Endothelial cell of umbilical vein (primary cell): ENCODE measurements around the gene SLC18A3. TPM values are rescaled to one million over a fixed set of nuclear protein-coding genes. Genes with fewer than 3 reads are reported as not detected.

Source experiments
- BruUV-seq: library from RNA; stranded (reverse); fragments of 400-500 nt; replicated peaks from 2 replicates; lab custom pipeline; 2021; lab: Mats Ljungman, UMichigan
- CTCF ChIA-PET: fragments of 300-600, 350-600 bp; sonication (Branson Sonifier 250); formaldehyde crosslinking; loops from one replicate; lab custom pipeline; 2021; ENCODE audit warnings: antibody characterized with exemption, inconsistent platforms; lab: Charles Lee
- POLR2A ChIA-PET: fragments of 300-600, 350-600 bp; sonication (Branson Sonifier 250); formaldehyde crosslinking; loops from one replicate; lab custom pipeline; 2021; ENCODE audit warnings: antibody characterized with exemption, inconsistent platforms; lab: Charles Lee
- DNase-seq: peaks from one replicate; pipeline ENCODE4 v3.0.0-alpha.2; 2011; ENCODE audit warnings: low read depth, low spot score
- FAIRE-seq: peaks from 2 replicates; lab custom pipeline; 2011; peaks lifted over from hg19 to GRCh38; lab: Jason Lieb, UNC
- H2AFZ ChIP-seq: 2 replicates; pipeline ENCODE4 v1.6.0; 2012; ENCODE audit warnings: low read depth, low read length, control low read depth, inconsistent platforms
- H3K27ac ChIP-seq: 2 replicates; pipeline ENCODE4 v1.5.1; 2011; ENCODE audit warnings: low read depth, mild to moderate bottlenecking, control low read depth, low read length, moderate library complexity; ENCODE audit not compliant: insufficient read depth
- H3K27me3 ChIP-seq, 2 experiments: 2 replicates each; pipeline versions ENCODE4 v1.6.0 to v1.6.1; 2011; ENCODE audit warnings: low read length in 2 of 2, mixed read lengths in 1 of 2; ENCODE audit not compliant: control insufficient read depth in 2 of 2, insufficient read depth in 2 of 2
- H3K36me3 ChIP-seq, 2 experiments: 2 replicates in 1 of 2; 3 replicates in 1 of 2; pipeline ENCODE4 v1.5.1; 2011; ENCODE audit warnings: low read length in 2 of 2, mild to moderate bottlenecking in 1 of 2, moderate library complexity in 1 of 2; ENCODE audit not compliant: control insufficient read depth in 2 of 2, insufficient read depth in 2 of 2; ENCODE audit errors: extremely low read depth in 1 of 2
- H3K4me1 ChIP-seq: 3 replicates; pipeline ENCODE4 v1.5.1; 2011; ENCODE audit warnings: mild to moderate bottlenecking, low read length; ENCODE audit not compliant: control insufficient read depth, insufficient read depth; ENCODE audit errors: extremely low read depth
- H3K4me2 ChIP-seq: 2 replicates; pipeline ENCODE4 v1.6.1; 2011; ENCODE audit warnings: low read length, control low read depth, mixed read lengths; ENCODE audit not compliant: insufficient read depth
- H3K4me3 ChIP-seq, 3 experiments: fragments of 200-600 bp in 1 of 3; sonication (generic), shearing (Covaris generic) in 1 of 3; replicated peaks in 1 of 3; 2 replicates each; pipeline ENCODE4 v1.5.1; 2011 to 2016; ENCODE audit warnings: control low read depth in 3 of 3, low read length in 3 of 3, mild to moderate bottlenecking in 2 of 3, inconsistent platforms in 1 of 3, low read depth in 1 of 3, moderate library complexity in 1 of 3; ENCODE audit not compliant: insufficient read depth in 1 of 3
- H3K79me2 ChIP-seq: 2 replicates; pipeline ENCODE4 v1.6.0; 2012; ENCODE audit warnings: low read length, inconsistent platforms; ENCODE audit not compliant: control insufficient read depth, insufficient read depth
- H3K9ac ChIP-seq: replicated peaks from 2 replicates; pipeline ENCODE3; 2011; ENCODE audit warnings: low read length, control low read depth; ENCODE audit not compliant: insufficient read depth; ENCODE audit errors: extremely low read depth
- H3K9me1 ChIP-seq: replicated peaks from 3 replicates; pipeline ENCODE4 v1.6.0; 2011; ENCODE audit warnings: mild to moderate bottlenecking, low read length; ENCODE audit not compliant: control insufficient read depth, insufficient read depth; ENCODE audit errors: extremely low read depth
- H3K9me3 ChIP-seq: replicated peaks from 2 replicates; pipeline ENCODE4 v1.5.1; 2012; ENCODE audit warnings: low read length, inconsistent platforms; ENCODE audit not compliant: control insufficient read depth, insufficient read depth
- H4K20me1 ChIP-seq: replicated peaks from 2 replicates; pipeline ENCODE3; 2011; ENCODE audit warnings: mild to moderate bottlenecking, low read length; ENCODE audit not compliant: control insufficient read depth, insufficient read depth; ENCODE audit errors: extremely low read depth
- EZH2 ChIP-seq: IDR thresholded peaks from 2 replicates; pipeline ENCODE4 v1.6.1; 2012; ENCODE audit warnings: borderline replicate concordance, low read depth, mild to moderate bottlenecking, moderate library complexity, low read length, inconsistent platforms; ENCODE audit not compliant: severe bottlenecking
- FOS ChIP-seq: IDR thresholded peaks from 2 replicates; pipeline ENCODE4 v1.6.1; 2011; ENCODE audit warnings: mild to moderate bottlenecking, low read length, moderate library complexity, borderline replicate concordance; ENCODE audit not compliant: insufficient read depth
- GATA2 ChIP-seq: IDR thresholded peaks from 2 replicates; pipeline ENCODE4 v1.7.0; 2011; ENCODE audit warnings: low read depth, mild to moderate bottlenecking, moderate library complexity, mixed read lengths, low read length; ENCODE audit not compliant: insufficient read length, insufficient read depth
- JUN ChIP-seq: IDR thresholded peaks from 2 replicates; pipeline ENCODE4 v1.6.1; 2011; ENCODE audit warnings: borderline replicate concordance, low read depth; ENCODE audit not compliant: insufficient read length, insufficient read depth
- MYC ChIP-seq: IDR thresholded peaks from one replicate; pipeline ENCODE4 v1.6.1; 2011; ENCODE audit warnings: mild to moderate bottlenecking, low read depth, low read length
- POLR2A ChIP-seq: IDR thresholded peaks from 2 replicates; pipeline ENCODE4 v1.6.1; 2012; ENCODE audit warnings: low read depth, mild to moderate bottlenecking, control low read depth, low read length
- POLR2AphosphoS5 ChIP-seq: IDR thresholded peaks from 2 replicates; pipeline ENCODE4 v1.6.1; 2012; ENCODE audit warnings: low read depth, mild to moderate bottlenecking, control low read depth, low read length, moderate library complexity; ENCODE audit not compliant: insufficient read depth
- dilution Hi-C: fragments of 300-500 bp; cut with MboI; formaldehyde crosslinking; loops from one replicate; pipeline ENCODE4 v1.15.0; 2019; ENCODE audit warnings: low sequenced_read_pairs; ENCODE audit not compliant: extremely low pct_ligation_motif_present
- intact Hi-C: fragments of 100-400 bp; cut with micrococcal nuclease; formaldehyde crosslinking; loops from one replicate; pipeline ENCODE4 v1.10.0; 2022
- polyA plus RNA-seq, 4 experiments: library from polyadenylated mRNA; depleted of rRNA in 3 of 4; stranded (reverse) in 3 of 4; unstranded in 1 of 4; fragments of >200 nt; gene quantifications; 2 replicates each; pipeline versions ENCODE4 v1.2.1 to v1.2.3, GENCODE V29; 2011 to 2012; ENCODE audit warnings: missing spikeins in 1 of 4
- total RNA-seq: library from RNA; stranded (reverse); gene quantifications from 2 replicates; pipeline ENCODE4 v1.2.3, GENCODE V29; 2021
- TF ChIP-seq, protein P1 (sequence below): IDR thresholded peaks from 2 replicates; pipeline ENCODE4 v1.6.1; 2011; ENCODE audit not compliant: insufficient read depth, insufficient read length
- TF ChIP-seq, protein P2 (sequence below), 2 donors: IDR thresholded peaks; 1 replicate in 1 of 2; 2 replicates in 1 of 2; pipeline ENCODE4 v1.5.1; 2011; ENCODE audit warnings: low read length in 2 of 2, mild to moderate bottlenecking in 2 of 2, moderate library complexity in 2 of 2, control low read depth in 1 of 2, inconsistent platforms in 1 of 2, low read depth in 1 of 2; ENCODE audit not compliant: insufficient read depth in 1 of 2; ENCODE audit errors: extremely low read depth in 1 of 2

SLC18A3 gene
- total and polyA plus RNA-seq, 2 donors (not counting 3 experiments of a cell fraction or from before 2014, with no cell fraction given), result not detected

DNA sequence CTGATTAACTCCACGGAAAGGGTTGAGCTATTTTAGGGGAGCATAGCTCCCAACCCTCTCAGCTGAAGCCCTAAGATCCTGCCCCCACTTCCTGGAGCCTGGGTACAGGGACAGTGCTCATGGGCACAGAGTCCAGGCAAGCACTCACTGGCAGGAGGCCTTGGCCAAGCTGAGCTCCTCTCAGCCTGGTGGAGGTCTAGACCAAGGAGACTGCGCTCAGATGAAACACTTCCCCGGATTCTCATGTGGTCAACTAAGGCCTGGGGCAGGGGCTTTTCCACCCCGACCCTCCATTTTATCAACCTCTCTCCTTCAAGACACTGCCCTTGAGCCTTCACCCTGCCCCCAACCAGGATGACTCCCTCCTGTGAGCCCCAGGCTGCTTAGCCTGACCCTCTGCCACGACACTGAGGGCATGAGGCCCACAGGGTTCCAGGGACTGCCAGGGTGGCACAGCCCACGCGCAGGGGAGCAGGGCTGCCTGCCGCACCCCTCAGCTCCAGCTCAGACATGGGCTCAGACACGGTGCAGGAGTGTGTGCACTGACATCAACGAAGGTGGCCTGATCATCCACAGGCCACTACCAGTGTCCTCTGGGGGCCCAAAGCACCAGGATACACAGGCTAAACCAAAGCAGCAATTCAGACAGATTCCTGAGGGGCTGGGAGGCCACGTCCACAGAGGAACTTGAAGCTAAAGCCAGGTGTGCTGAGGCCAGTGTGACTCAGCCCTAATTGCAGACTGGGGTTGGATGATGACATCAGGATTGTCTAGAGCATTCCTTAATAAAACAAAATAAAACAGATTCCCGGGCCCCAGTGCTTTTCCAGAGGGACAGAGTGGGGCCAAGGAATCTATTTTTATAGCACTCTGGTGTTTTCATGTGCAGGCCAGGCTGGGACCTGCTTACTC is 22.6 kb downstream of the SLC18A3 start:
- Histone ChIP-seq H3K4me3 (no peak overlapping the region), H2AFZ (no peak overlapping the region), H3K27ac (no peak overlapping the region), H3K36me3 (no peaks in the 10 kb centered on the region), H4K20me1 (no peaks in the 10 kb centered on the region), H3K27me3 (peaks cover 8 to 11% of the 10 kb centered on the region in 2 experiments), H3K79me2 (no peaks in the 10 kb centered on the region), H3K4me1 (no peaks in the 10 kb centered on the region), H3K4me2 (no peak overlapping the region), H3K9me1 (no peaks in the 10 kb centered on the region), H3K9ac (no peak overlapping the region), H3K9me3 (no peaks in the 10 kb centered on the region)
- ChIA-PET POLR2A (no interaction called here), CTCF (no interaction called here)
- dilution Hi-C loops (no loop called here), intact Hi-C loops (no loop called here)
- TF ChIP-seq JUN (no peak), MYC (no peak), FOS (no peak), GATA2 (no peak), POLR2A (no peak), POLR2AphosphoS5 (no peak), EZH2 (no peak)
- TF ChIP-seq, protein P1, sequence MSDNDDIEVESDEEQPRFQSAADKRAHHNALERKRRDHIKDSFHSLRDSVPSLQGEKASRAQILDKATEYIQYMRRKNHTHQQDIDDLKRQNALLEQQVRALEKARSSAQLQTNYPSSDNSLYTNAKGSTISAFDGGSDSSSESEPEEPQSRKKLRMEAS, result no peak
- TF ChIP-seq, protein P2, sequence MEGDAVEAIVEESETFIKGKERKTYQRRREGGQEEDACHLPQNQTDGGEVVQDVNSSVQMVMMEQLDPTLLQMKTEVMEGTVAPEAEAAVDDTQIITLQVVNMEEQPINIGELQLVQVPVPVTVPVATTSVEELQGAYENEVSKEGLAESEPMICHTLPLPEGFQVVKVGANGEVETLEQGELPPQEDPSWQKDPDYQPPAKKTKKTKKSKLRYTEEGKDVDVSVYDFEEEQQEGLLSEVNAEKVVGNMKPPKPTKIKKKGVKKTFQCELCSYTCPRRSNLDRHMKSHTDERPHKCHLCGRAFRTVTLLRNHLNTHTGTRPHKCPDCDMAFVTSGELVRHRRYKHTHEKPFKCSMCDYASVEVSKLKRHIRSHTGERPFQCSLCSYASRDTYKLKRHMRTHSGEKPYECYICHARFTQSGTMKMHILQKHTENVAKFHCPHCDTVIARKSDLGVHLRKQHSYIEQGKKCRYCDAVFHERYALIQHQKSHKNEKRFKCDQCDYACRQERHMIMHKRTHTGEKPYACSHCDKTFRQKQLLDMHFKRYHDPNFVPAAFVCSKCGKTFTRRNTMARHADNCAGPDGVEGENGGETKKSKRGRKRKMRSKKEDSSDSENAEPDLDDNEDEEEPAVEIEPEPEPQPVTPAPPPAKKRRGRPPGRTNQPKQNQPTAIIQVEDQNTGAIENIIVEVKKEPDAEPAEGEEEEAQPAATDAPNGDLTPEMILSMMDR (IDR thresholded peaks at IDR 0.05; ENCODE audit: extremely low read depth in 1 of 2, insufficient read depth in 1 of 2, low read depth in 1 of 2, low read length in 2 of 2), result no peak
- BruUV-seq, result no TSS peak
- FAIRE-seq, result no peak
- no peak for DNase-seq
